K562 (cell line): ENCODE results near the gene CYP2W1. TPM values are rescaled to one million over a fixed set of nuclear protein-coding genes. Genes with fewer than 3 reads are reported as not detected.

ENCODE experiments used
- BHLHE40 ChIP-seq: IDR thresholded peaks from 2 replicates; pipeline ENCODE4 v1.6.1; 2011; ENCODE audit warnings: low read length, improper control_type of control experiment
- BRD4 ChIP-seq: fragments of 200-600 bp; sonication (generic); IDR thresholded peaks from 2 replicates; pipeline ENCODE4 v1.6.1; 2017; ENCODE audit warnings: inconsistent platforms
- CTBP1 ChIP-seq: fragments of 450-650 bp; IDR thresholded peaks from 2 replicates; pipeline ENCODE4 v1.6.1; 2016; ENCODE audit warnings: borderline replicate concordance
- ELK1 ChIP-seq: sonication (generic); formaldehyde crosslinking; IDR thresholded peaks from 2 replicates; pipeline ENCODE4 v1.8.1; 2022; ENCODE audit warnings: missing genetic modification reagents
- GABPB1 ChIP-seq: sonication (generic); formaldehyde crosslinking; IDR thresholded peaks from 2 replicates; pipeline ENCODE4 v1.8.0; 2022; ENCODE audit warnings: mild to moderate bottlenecking, missing genetic modification reagents
- IRF2 ChIP-seq: sonication (generic); formaldehyde crosslinking; IDR thresholded peaks from 2 replicates; pipeline ENCODE4 v1.8.1; 2022; ENCODE audit warnings: mild to moderate bottlenecking, missing genetic modification reagents
- MEF2D ChIP-seq: conservative IDR thresholded peaks from 2 replicates; pipeline ENCODE4 v1.6.1; 2016; ENCODE audit warnings: low read depth, missing genetic modification characterization, missing compliant biosample characterization
- NR2C2 ChIP-seq, 2 experiments: fragments of 200-800 bp in 1 of 2; sonication (Bioruptor generic) in 1 of 2; sonication (generic) in 1 of 2; formaldehyde crosslinking in 1 of 2; IDR thresholded peaks; 2 replicates each; pipeline versions ENCODE4 v1.6.1 to v1.8.0; 2016 to 2022; ENCODE audit warnings: mild to moderate bottlenecking in 1 of 2, missing compliant biosample characterization in 1 of 2, missing genetic modification characterization in 1 of 2, missing genetic modification reagents in 1 of 2
- NR3C1 ChIP-seq: sonication (generic); formaldehyde crosslinking; IDR thresholded peaks from 2 replicates; pipeline ENCODE4 v1.8.1; 2022; ENCODE audit warnings: missing genetic modification reagents
- PRDM10 ChIP-seq: fragments of 450-650 bp; IDR thresholded peaks from 2 replicates; pipeline ENCODE4 v1.6.1; 2018; ENCODE audit not compliant: partially characterized antibody
- SMARCA5 ChIP-seq: fragments of 450-650 bp; IDR thresholded peaks from 2 replicates; pipeline ENCODE4 v1.6.1; 2016
- TEAD1 ChIP-seq, 2 experiments: fragments of 450-650 bp in 1 of 2; sonication (generic) in 1 of 2; formaldehyde crosslinking; IDR thresholded peaks; 2 replicates each; pipeline versions ENCODE4 v1.4.0 to v1.8.0; 2020 to 2022; ENCODE audit warnings: mild to moderate bottlenecking in 2 of 2, missing genetic modification reagents in 1 of 2
- ZNF212 ChIP-seq: fragments of 450-650 bp; formaldehyde crosslinking; IDR thresholded peaks from 2 replicates; pipeline ENCODE4 v1.4.0; 2020; ENCODE audit warnings: mild to moderate bottlenecking
- ZNF232 ChIP-seq: sonication (generic); formaldehyde crosslinking; IDR thresholded peaks from 2 replicates; pipeline ENCODE4 v1.8.0; 2022; ENCODE audit warnings: mild to moderate bottlenecking, missing genetic modification reagents
- ZNF280A ChIP-seq: fragments of 450-650 bp; IDR thresholded peaks from 2 replicates; pipeline ENCODE4 v1.6.1; 2018; ENCODE audit warnings: mild to moderate bottlenecking, low read depth; ENCODE audit not compliant: partially characterized antibody
- ZNF766 ChIP-seq: fragments of 200-800 bp; sonication (Bioruptor generic); conservative IDR thresholded peaks from 2 replicates; pipeline ENCODE4 v1.6.1; 2016; ENCODE audit warnings: missing genetic modification characterization, missing compliant biosample characterization
- ZNF780A ChIP-seq: fragments of 250-450 bp; sonication (Bioruptor Pico); IDR thresholded peaks from 2 replicates; pipeline ENCODE4 v1.5.0; 2021; ENCODE audit warnings: mild to moderate bottlenecking
- ZNF79 ChIP-seq: fragments of 250-450 bp; sonication (Bioruptor Pico); IDR thresholded peaks from 2 replicates; pipeline ENCODE4 v1.4.0; 2020; ENCODE audit warnings: low read depth, mild to moderate bottlenecking, moderate library complexity
- polyA plus RNA-seq, 8 experiments: library from polyadenylated mRNA; depleted of rRNA in 4 of 8; stranded (reverse) in 5 of 8; unstranded in 3 of 8; fragments of >200 nt; fragmentation: Nextera tagmentation in 2 of 8; fragmentation: Illumina TruSeq in 1 of 8; extraction: Ambion mirVana in 2 of 8; extraction: Trizol in 1 of 8; gene quantifications; 2 replicates each; pipeline versions ENCODE4 v1.2.1 to v1.2.3, GENCODE V29; 2011 to 2014; ENCODE audit warnings: inconsistent platforms in 1 of 8, missing spikeins in 1 of 8
- total RNA-seq, 7 experiments: library from RNA; depleted of rRNA in 6 of 7; stranded (reverse); fragments of >200 nt in 6 of 7; fragmentation: Illumina TruSeq in 2 of 7; extraction: Trizol in 2 of 7; gene quantifications; 2 replicates each; pipeline versions ENCODE4 v1.2.1 to v1.2.3, GENCODE V29; 2011 to 2021; ENCODE audit warnings: low replicate concordance in 1 of 7

The CYP2W1 gene
- total and polyA plus RNA-seq, 9 of the 15 experiments (the other 6 are each of a cell fraction or from before 2014, with no cell fraction given), result not detected

- no peak for TF ChIP-seq ZNF232
- peak; percentile 71; the same call in 1 of the 2 replicates for TF ChIP-seq NR3C1 (CRISPR knock-in tag)
- TF ChIP-seq ZNF79 (CRISPR knock-in tag), result no peak
- TF ChIP-seq PRDM10, result no peak
- TF ChIP-seq ZNF780A, result no peak
- no peak for TF ChIP-seq ELK1
- TF ChIP-seq IRF2 (CRISPR knock-in tag), result no peak
- TF ChIP-seq ZNF280A, result no peak
- no peak for TF ChIP-seq MEF2D (tag)
- no peak for TF ChIP-seq NR2C2 (CRISPR knock-in tag; IDR thresholded peaks at IDR 0.05)
- no peak for TF ChIP-seq NR2C2 (tag; IDR thresholded peaks at IDR 0.05)
- TF ChIP-seq ZNF766, result no peak
- 0 out of 2 replicates have a peak, but pooled peaks have one; percentile 3 for TF ChIP-seq BHLHE40
- no peak; a peak in 1 of 4 replicates for TF ChIP-seq TEAD1 (CRISPR knock-in tag; IDR thresholded peaks at IDR 0.05)
- TF ChIP-seq GABPB1 (CRISPR knock-in tag), result 0 out of 2 replicates have a peak, but pooled peaks have one; percentile 48
- no peak for TF ChIP-seq BRD4
- TF ChIP-seq CTBP1, result no peak
- no peak for TF ChIP-seq SMARCA5
- no peak for TF ChIP-seq ZNF212
Measured at GRCh38 chr7:1027242-1028043, 44.5 kb downstream of the CYP2W1 start (continued).
